Fibroblast of lung (primary cell): ENCODE measurements around the gene DDT.
"Not testable (repeated sequence)": the region's sequence is repeated elsewhere in the genome, so short reads cannot be mapped to it uniquely, and the experiment has no call there.

Experiments
- CTCF ChIP-seq, 2 donors: IDR thresholded peaks in 1 of 2; conservative IDR thresholded peaks in 1 of 2; 1 replicate in 1 of 2; 2 replicates in 1 of 2; pipeline ENCODE4 v1.5.1; 2011 to 2012; ENCODE audit warnings: low read length in 2 of 2, control low read depth in 1 of 2, inconsistent platforms in 1 of 2, low read depth in 1 of 2, mild to moderate bottlenecking in 1 of 2
- EZH2 ChIP-seq: IDR thresholded peaks from 2 replicates; pipeline ENCODE4 v1.5.1; 2012; ENCODE audit warnings: low read length, control low read depth, mild to moderate bottlenecking; ENCODE audit errors: missing control alignments

- peak; percentile 69 to 75 for TF ChIP-seq CTCF (conservative IDR thresholded peaks at IDR 0.05 in 1 of 2, IDR thresholded peaks at IDR 0.05 in 1 of 2; ENCODE audit: low read depth in 1 of 2, low read length in 2 of 2)
- TF ChIP-seq EZH2: not testable (repeated sequence)
Observed at GRCh38 chr22:23956301-23956900, 17.8 kb downstream of the DDT start.
